SK-N-SH (cell line): ENCODE measurements around the gene TOR1AIP1. TPM values are rescaled to one million over a fixed set of nuclear protein-coding genes. Genes with fewer than 3 reads are reported as not detected.

Source experiments
- CTCF ChIA-PET: fragments of 300-600, 350-600 bp; formaldehyde crosslinking; extraction: SDS; loops from one replicate; lab custom pipeline; 2021; lab: Yijun Ruan, JAX
- POLR2A ChIA-PET: fragments of 350-600 bp; sonication (Branson Sonifier 250); formaldehyde crosslinking; extraction: SDS; loops from one replicate; lab custom pipeline; 2020; ENCODE audit warnings: antibody characterized with exemption, inconsistent platforms; lab: Yijun Ruan, JAX
- DNase-seq: peaks from one replicate; pipeline ENCODE4 v3.0.0; 2012
- H2AFZ ChIP-seq: fragments of 200-600 bp; sonication (generic); 2 replicates; pipeline ENCODE4 v1.8.1; 2016; ENCODE audit warnings: antibody characterized with exemption, mild to moderate bottlenecking, low read depth
- H3F3A ChIP-seq: fragments of 200-600 bp; sonication (generic); replicated peaks from 2 replicates; pipeline ENCODE3; 2016; ENCODE audit warnings: antibody characterized with exemption, mild to moderate bottlenecking; ENCODE audit not compliant: insufficient read depth
- H3K27ac ChIP-seq, 2 experiments: fragments of 200-500 bp in 1 of 2; fragments of 200-600 bp in 1 of 2; sonication (Bioruptor generic) in 1 of 2; sonication (generic), shearing (Covaris generic) in 1 of 2; 2 replicates each; pipeline versions ENCODE4 v1.5.1 to v1.6.1; 2014 to 2016; ENCODE audit warnings: low read depth in 2 of 2, inconsistent platforms in 1 of 2, low read length in 1 of 2, mild to moderate bottlenecking in 1 of 2, mixed read lengths in 1 of 2
- H3K27me3 ChIP-seq: fragments of 200-600 bp; sonication (generic), shearing (Covaris generic); 2 replicates; pipeline ENCODE4 v1.6.1; 2016; ENCODE audit warnings: mixed run types; ENCODE audit not compliant: insufficient read depth
- H3K36me3 ChIP-seq, 2 experiments: fragments of 200-500 bp in 1 of 2; fragments of 200-600 bp in 1 of 2; sonication (Bioruptor generic) in 1 of 2; sonication (generic) in 1 of 2; replicated peaks in 1 of 2; 2 replicates each; pipeline versions ENCODE3 to v1.5.1; 2014 to 2016; ENCODE audit warnings: low read length in 1 of 2, mild to moderate bottlenecking in 1 of 2; ENCODE audit not compliant: insufficient read depth in 2 of 2, control insufficient read depth in 1 of 2
- H3K4me1 ChIP-seq, 2 experiments: fragments of 200-500 bp in 1 of 2; fragments of 200-600 bp in 1 of 2; sonication (Bioruptor generic) in 1 of 2; sonication (generic), shearing (Covaris generic) in 1 of 2; 2 replicates each; pipeline versions ENCODE4 v1.5.1 to v1.6.1; 2014 to 2016; ENCODE audit warnings: low read depth in 1 of 2, low read length in 1 of 2, mixed run types in 1 of 2; ENCODE audit not compliant: insufficient read depth in 2 of 2, control insufficient read depth in 1 of 2
- H3K4me2 ChIP-seq: fragments of 200-600 bp; sonication (generic), shearing (Covaris generic); 2 replicates; pipeline ENCODE4 v1.6.1; 2017; ENCODE audit warnings: mixed run types
- H3K4me3 ChIP-seq, 2 experiments: fragments of 200-500 bp in 1 of 2; fragments of 200-600 bp in 1 of 2; sonication (Bioruptor generic) in 1 of 2; sonication (generic), shearing (Covaris generic) in 1 of 2; 2 replicates each; pipeline versions ENCODE4 v1.5.1 to v1.8.1; 2014 to 2016; ENCODE audit warnings: low read depth in 2 of 2, inconsistent platforms in 1 of 2, low read length in 1 of 2, mild to moderate bottlenecking in 1 of 2, mixed read lengths in 1 of 2, moderate library complexity in 1 of 2
- H3K79me2 ChIP-seq: fragments of 200-600 bp; sonication (generic); 2 replicates; pipeline ENCODE4 v1.8.1; 2017; ENCODE audit warnings: mild to moderate bottlenecking; ENCODE audit not compliant: insufficient read depth
- H3K9ac ChIP-seq: fragments of 200-600 bp; sonication (generic); 2 replicates; pipeline ENCODE4 v1.6.1; 2017; ENCODE audit warnings: mixed run types
- H3K9me2 ChIP-seq: fragments of 200-600 bp; sonication (generic); 2 replicates; pipeline ENCODE4 v1.6.1; 2017; ENCODE audit warnings: mixed run types
- H3K9me3 ChIP-seq: fragments of 200-600 bp; sonication (generic); 2 replicates; pipeline ENCODE4 v1.6.1; 2017; ENCODE audit warnings: mixed run types, mild to moderate bottlenecking, moderate library complexity
- H4K20me1 ChIP-seq: fragments of 200-600 bp; sonication (generic); 2 replicates; pipeline ENCODE4 v1.6.1; 2017; ENCODE audit warnings: mild to moderate bottlenecking, mixed run types; ENCODE audit not compliant: insufficient read depth
- CTCF ChIP-seq: fragments of 200-600 bp; sonication (generic); IDR thresholded peaks from 2 replicates; pipeline ENCODE4 v1.6.1; 2017; ENCODE audit warnings: antibody characterized with exemption, mild to moderate bottlenecking, moderate library complexity
- EZH2phosphoT487 ChIP-seq: fragments of 200-600 bp; sonication (generic); IDR thresholded peaks from 2 replicates; pipeline ENCODE4 v1.6.1; 2017; ENCODE audit warnings: low read depth, mixed run types, mild to moderate bottlenecking, antibody characterized with exemption, moderate library complexity, borderline replicate concordance
- FOSL2 ChIP-seq: IDR thresholded peaks from 2 replicates; pipeline ENCODE4 v1.4.0; 2012; ENCODE audit warnings: low read depth, mild to moderate bottlenecking, moderate library complexity, borderline replicate concordance
- GATA2 ChIP-seq: sonication (generic); formaldehyde crosslinking; IDR thresholded peaks from 2 replicates; pipeline ENCODE4 v1.5.0; 2020; ENCODE audit warnings: mild to moderate bottlenecking, missing genetic modification reagents
- JUND ChIP-seq: IDR thresholded peaks from 2 replicates; pipeline ENCODE4 v1.4.0; 2012
- MEF2A ChIP-seq: IDR thresholded peaks from 2 replicates; pipeline ENCODE4 v1.4.0; 2012; ENCODE audit warnings: low read depth, borderline replicate concordance
- MXI1 ChIP-seq: IDR thresholded peaks from 2 replicates; pipeline ENCODE4 v1.6.1; 2012; ENCODE audit warnings: mild to moderate bottlenecking, low read depth, low read length, improper control_type of control experiment
- NRF1 ChIP-seq: IDR thresholded peaks from 2 replicates; pipeline ENCODE4 v1.6.1; 2012; ENCODE audit warnings: low read depth, mild to moderate bottlenecking, low read length
- RFX5 ChIP-seq: IDR thresholded peaks from 2 replicates; pipeline ENCODE4 v1.6.1; 2012; ENCODE audit warnings: mild to moderate bottlenecking, improper control_type of control experiment, low read length
- RXRA ChIP-seq: IDR thresholded peaks from 2 replicates; pipeline ENCODE4 v1.4.0; 2012; ENCODE audit warnings: low read depth, mild to moderate bottlenecking, borderline replicate concordance
- TAF1 ChIP-seq: IDR thresholded peaks from 2 replicates; pipeline ENCODE4 v1.6.1; 2012; ENCODE audit warnings: low read depth, mild to moderate bottlenecking, low read length, moderate library complexity, borderline replicate concordance
- TCF12 ChIP-seq: IDR thresholded peaks from 2 replicates; pipeline ENCODE4 v1.4.0; 2012
- USF2 ChIP-seq: fragments of 150-350 bp; IDR thresholded peaks from 2 replicates; pipeline ENCODE4 v1.6.1; 2017; ENCODE audit warnings: antibody characterized with exemption, low read length, low read depth, borderline replicate concordance
- YY1 ChIP-seq: IDR thresholded peaks from 2 replicates; pipeline ENCODE4 v1.4.0; 2012; ENCODE audit warnings: low read depth, mild to moderate bottlenecking
- ZBTB33 ChIP-seq: IDR thresholded peaks from 2 replicates; pipeline ENCODE4 v1.4.0; 2012; ENCODE audit warnings: low read depth, borderline replicate concordance
- WGBS: methylation state at CpG from one replicate; pipeline ENCODE4 v1.1.6; 2017; ENCODE audit warnings: low lambda C conversion rate; 5-methylcytosine and 5-hydroxymethylcytosine counted together
- polyA plus RNA-seq, 3 experiments: library from polyadenylated mRNA; depleted of rRNA; stranded (reverse); fragments of >200 nt; gene quantifications; 2 replicates each; pipeline ENCODE4 v1.2.3, GENCODE V29; 2012

TOR1AIP1 gene
- polyA plus RNA-seq, 1 of the 3 experiments (the other 2 are of a cell fraction): 11.8 TPM

- no peak overlapping the region for H3K4me2 ChIP-seq
- CTCF ChIA-PET: interaction anchor here (0.8 to 1.6 kb wide), 2 partner anchors 19 to 261 kb away, joined by 3 read pairs; no protein-coding TSS in a partner anchor
- TF ChIP-seq EZH2phosphoT487: no peak
- TF ChIP-seq FOSL2: no peak
- TF ChIP-seq ZBTB33: no peak
- TF ChIP-seq JUND: no peak; the same call in 1 of the 2 replicates
- TF ChIP-seq TCF12: no peak
- TF ChIP-seq MEF2A: no peak
- TF ChIP-seq CTCF: no peak
- TF ChIP-seq YY1: no peak
- no peak for TF ChIP-seq TAF1
- no peak for TF ChIP-seq MXI1
- TF ChIP-seq NRF1: no peak
- no peak for TF ChIP-seq RFX5
- no peak for TF ChIP-seq RXRA
- TF ChIP-seq, all 33 proteins: peak for 0
- no peak overlapping the region for H2AFZ ChIP-seq
- H3K36me3 ChIP-seq: peaks cover 0 to 3% of the 10 kb centered on the region in 2 experiments
- peaks cover 11% of the 10 kb centered on the region for H3F3A ChIP-seq
- H3K9ac ChIP-seq: no peak overlapping the region
- POLR2A ChIA-PET: interaction anchor here (1.1 kb wide), 1 partner anchor 27 kb away, joined by 4 read pairs; the partner anchor contains the start of gene CEP350
- no peaks in the 10 kb centered on the region; a peak in 2 of 4 replicates for H3K4me1 ChIP-seq
- H3K27ac ChIP-seq: no peak overlapping the region
- no peaks in the 10 kb centered on the region for H4K20me1 ChIP-seq
- no peak for DNase-seq
- no peaks in the 10 kb centered on the region for H3K9me3 ChIP-seq
- no peaks in the 10 kb centered on the region for H3K27me3 ChIP-seq
- H3K9me2 ChIP-seq: no peaks in the 10 kb centered on the region
- 100% methylated on average over 3 of the region's 3 CpGs for WGBS
- no peaks in the 10 kb centered on the region for H3K79me2 ChIP-seq
- H3K4me3 ChIP-seq: no peak overlapping the region
Measured at GRCh38 chr1:179926850-179927205, 44.7 kb downstream of the TOR1AIP1 start.

- H3K27me3 ChIP-seq: no peaks in the 10 kb centered on the region
- ChIA-PET POLR2A (no interaction called here), CTCF (interaction anchor here (1.3 kb wide), 1 partner anchor 13 kb away, joined by 4 read pairs; no protein-coding TSS in a partner anchor)
- no peaks in the 10 kb centered on the region for H4K20me1 ChIP-seq
- H3K27ac ChIP-seq: no peak overlapping the region
- no peaks in the 10 kb centered on the region for H3K9me2 ChIP-seq
- no peak overlapping the region for H3K4me2 ChIP-seq
- no peaks in the 10 kb centered on the region for H3K36me3 ChIP-seq
- H3F3A ChIP-seq: peaks cover 11% of the 10 kb centered on the region
- no peak overlapping the region for H2AFZ ChIP-seq
- TF ChIP-seq USF2 (no peak), GATA2 (CRISPR knock-in tag) (no peak), MEF2A (no peak)
- TF ChIP-seq, all 33 proteins: peak for 0
- H3K79me2 ChIP-seq: no peaks in the 10 kb centered on the region
- H3K4me3 ChIP-seq: no peak overlapping the region
- no peak overlapping the region for H3K9ac ChIP-seq
- no peak for DNase-seq
- 62% methylated on average over 2 of the region's 2 CpGs for WGBS
- no peaks in the 10 kb centered on the region for H3K9me3 ChIP-seq
- H3K4me1 ChIP-seq: no peaks in the 10 kb centered on the region; a peak in 1 of 4 replicates
Measured at GRCh38 chr1:179929955-179930798, 48.1 kb downstream of the TOR1AIP1 start.
